GM19238 (cell line): ENCODE data around the gene SBNO2.
A peak's percentile ranks its signal among the peaks of the same experiment; 100 is the strongest.
"Not testable (repeated sequence)": the region's sequence is repeated elsewhere in the genome, so short reads cannot be mapped to it uniquely, and the experiment has no call there.

Experiments
- DNase-seq: peaks from one replicate; pipeline ENCODE4 v3.0.0; 2011; ENCODE audit warnings: low spot score; ENCODE audit not compliant: insufficient read length

SBNO2 gene

GRCh38 chr19:1173845-1174809 lies at the start of gene SBNO2:
Gene SBNO2, minus strand, starts transcription at chr19:1174268. Its CDS starts 19,992 bp downstream, at chr19:1154276.
- peak; percentile 99 for DNase-seq

GRCh38 chr19:1223018-1223855 lies 49.2 kb upstream of the SBNO2 start:
- DNase-seq, result peak; percentile 67

DNA sequence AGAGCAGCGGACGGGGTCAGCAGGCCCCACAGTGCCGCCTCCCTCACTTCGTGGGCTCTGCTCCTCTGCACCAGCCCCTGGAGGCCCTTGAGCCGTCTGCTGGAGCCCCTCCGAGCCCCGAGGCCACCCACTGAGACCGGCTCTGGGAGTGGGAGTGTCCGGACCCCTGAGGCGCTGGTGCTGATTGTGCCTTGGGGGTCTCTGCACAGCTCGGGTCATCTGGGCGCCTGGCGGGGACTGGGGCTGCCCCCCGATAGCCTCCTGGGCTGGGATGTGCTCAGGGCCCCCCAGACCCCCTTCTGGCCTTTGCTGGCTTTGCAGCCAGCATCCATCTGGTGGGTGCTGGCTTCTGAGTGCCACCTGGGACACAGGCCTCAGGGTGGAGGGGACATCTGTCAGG lies 48.3 kb upstream of the SBNO2 start:
- DNase-seq, result no peak

DNA sequence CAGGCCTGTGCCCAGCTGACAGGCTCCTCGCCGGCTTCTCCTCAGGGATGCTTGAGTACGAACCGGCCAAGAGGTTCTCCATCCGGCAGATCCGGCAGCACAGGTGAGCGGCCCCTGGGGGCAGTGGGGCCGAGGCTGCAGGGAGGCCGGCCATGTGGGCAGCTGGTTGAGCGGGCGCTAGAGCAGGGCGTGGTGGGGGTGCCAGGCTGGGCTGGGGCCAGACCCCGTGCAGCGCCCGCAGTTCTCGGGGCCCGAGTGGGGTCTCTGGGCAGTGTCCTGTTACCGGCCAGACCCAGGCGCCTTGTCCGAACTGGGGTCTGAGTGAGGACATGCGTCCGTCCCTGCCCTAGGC lies 47.8 kb upstream of the SBNO2 start:
- DNase-seq, result no peak

- DNase-seq, result no peak
Observed at GRCh38 chr19:1220976-1221903, 47.2 kb upstream of the SBNO2 start.

DNA sequence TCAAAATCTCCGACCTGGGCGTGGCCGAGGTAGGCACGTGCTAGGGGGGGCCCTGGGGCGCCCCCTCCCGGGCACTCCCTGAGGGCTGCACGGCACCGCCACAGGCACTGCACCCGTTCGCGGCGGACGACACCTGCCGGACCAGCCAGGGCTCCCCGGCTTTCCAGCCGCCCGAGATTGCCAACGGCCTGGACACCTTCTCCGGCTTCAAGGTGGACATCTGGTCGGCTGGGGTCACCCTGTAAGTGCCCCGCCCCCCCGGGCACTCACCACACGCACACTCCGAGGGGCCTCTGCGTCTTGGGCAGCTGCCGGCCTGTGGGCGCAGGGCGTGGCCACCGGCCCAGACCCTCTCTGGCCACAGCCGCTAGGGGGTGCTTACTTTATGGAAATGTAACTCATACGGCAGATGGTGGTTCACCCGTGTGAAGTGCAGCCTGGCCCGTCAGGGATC lies 46.4 kb upstream of the SBNO2 start:
- no peak for DNase-seq

GRCh38 chr19:1219786-1220476 lies 45.9 kb upstream of the SBNO2 start:
- no peak for DNase-seq

- DNase-seq, result no peak
Observed at GRCh38 chr19:1218751-1219567, 44.9 kb upstream of the SBNO2 start.

DNA sequence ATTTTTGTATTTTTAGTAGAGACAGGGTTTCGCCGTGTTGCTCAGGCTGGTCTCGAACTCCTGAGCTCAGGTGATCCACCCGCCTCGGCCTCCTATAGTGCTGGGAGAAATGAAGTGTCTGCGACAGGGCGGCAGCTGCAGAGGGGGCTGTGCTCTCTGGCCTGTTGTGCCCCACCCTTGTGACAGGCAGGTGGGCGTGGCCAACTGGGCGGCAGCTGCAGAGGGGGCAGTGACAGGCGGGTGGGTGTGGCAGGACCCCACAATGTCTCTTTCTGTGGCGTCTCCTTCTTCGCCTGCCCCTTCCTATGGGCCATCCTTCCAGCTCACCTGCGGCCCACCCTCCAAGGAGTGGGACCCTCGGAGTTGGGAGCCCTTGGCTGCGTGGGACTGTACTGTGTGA lies 43.3 kb upstream of the SBNO2 start:
- DNase-seq, result no peak

GRCh38 chr19:1216756-1217155 lies 42.7 kb upstream of the SBNO2 start:
- DNase-seq, result no peak

GRCh38 chr19:1214862-1215731 lies 41.0 kb upstream of the SBNO2 start:
- DNase-seq, result no peak

- no peak for DNase-seq
Observed at GRCh38 chr19:1214299-1214861, 40.3 kb upstream of the SBNO2 start.

GRCh38 chr19:1213391-1214286 lies 39.6 kb upstream of the SBNO2 start:
- DNase-seq, result no peak

DNA sequence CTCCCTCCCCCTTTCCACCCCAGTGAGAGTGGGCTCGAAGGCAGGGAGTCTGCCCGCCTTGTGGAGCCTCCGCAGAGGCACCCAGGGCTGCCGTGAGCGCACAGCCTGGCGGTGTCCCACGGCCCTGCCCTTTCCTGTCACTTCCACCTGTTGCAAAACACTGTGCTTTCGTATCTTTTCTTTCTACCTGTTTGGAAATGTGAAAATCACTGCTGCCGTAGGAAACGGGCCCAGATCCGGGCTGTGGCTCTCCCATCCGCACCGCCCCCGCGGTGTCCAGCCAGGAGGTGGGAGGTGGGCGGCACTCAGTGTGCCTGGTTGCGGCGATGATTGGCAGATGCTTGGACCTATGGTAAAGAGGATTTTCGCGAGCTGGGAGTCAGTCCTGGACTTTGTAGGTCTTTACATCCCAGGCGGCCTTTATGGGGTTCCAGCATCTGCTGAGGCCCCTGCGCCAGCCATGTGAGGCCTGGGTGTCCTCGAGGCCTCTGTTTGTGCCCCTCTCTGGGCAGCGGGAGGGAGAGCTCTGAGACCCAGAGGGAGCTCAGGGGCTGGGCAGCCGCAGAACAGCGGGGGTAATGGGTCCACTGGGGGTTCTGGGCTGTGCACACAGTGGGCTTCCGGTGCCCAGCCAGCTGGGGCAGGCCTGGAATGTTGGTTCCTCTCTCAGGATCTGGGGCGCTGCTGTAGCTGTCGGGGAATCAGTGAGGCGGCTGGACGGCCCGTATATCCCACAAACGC lies 37.6 kb upstream of the SBNO2 start:
- no peak for DNase-seq

DNA sequence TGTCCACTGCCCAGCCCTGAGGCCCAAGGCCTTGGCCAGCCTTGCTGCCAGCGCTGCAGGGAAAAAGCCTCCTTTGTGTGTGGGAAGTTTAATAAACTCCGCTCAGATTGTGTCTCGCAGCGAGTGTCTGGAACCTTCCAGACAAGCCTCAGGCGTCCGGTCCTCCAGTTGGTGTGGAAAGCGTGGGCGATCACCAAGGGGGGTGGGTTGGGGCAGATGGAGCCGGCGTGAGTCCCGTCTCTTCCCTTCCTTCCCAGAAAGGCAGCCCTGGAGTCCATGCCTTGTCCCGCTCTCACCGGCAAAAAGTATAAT lies 36.1 kb upstream of the SBNO2 start:
- DNase-seq, result no peak

DNA sequence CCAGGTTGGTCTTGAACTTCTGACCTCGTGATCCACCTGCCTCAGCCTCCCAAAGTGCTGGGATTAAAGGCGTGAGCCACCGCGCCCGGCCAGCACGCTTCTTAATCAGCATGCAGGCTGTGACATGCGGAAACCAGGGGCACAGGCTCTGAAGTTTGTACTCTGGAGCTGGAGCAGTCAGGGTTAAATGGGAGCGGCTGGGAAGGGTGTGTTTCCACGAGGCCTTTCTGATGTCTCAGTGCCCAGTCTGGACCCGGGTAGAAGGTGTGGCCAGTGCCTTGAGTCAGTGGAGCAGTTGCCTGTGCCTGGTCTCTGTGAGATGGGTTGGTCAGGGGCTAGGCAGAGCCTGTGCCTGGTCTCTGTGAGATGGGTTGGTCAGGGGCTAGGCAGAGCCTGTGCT lies 34.8 kb upstream of the SBNO2 start:
- DNase-seq, result not testable (repeated sequence)
